Type B pancreatic cell (in vitro differentiated cells): ENCODE results near the gene ATPAF2. TPM values are rescaled to one million over a fixed set of nuclear protein-coding genes. Genes with fewer than 3 reads are reported as not detected.

Experiments
- DNase-seq: peaks from one replicate; pipeline ENCODE4 v3.0.0; 2021; ENCODE audit warnings: mixed read lengths; ENCODE audit not compliant: unreplicated experiment; ENCODE audit errors: extremely low spot score
- H3K27ac Mint-ChIP-seq: 2 replicates; pipeline ENCODE4 v1.8.0; 2021; ENCODE audit warnings: mild to moderate bottlenecking, mixed read lengths
- H3K27me3 Mint-ChIP-seq: 2 replicates; pipeline ENCODE4 v1.8.0; 2021; ENCODE audit warnings: mixed read lengths
- H3K36me3 Mint-ChIP-seq: 2 replicates; pipeline ENCODE4 v1.8.0; 2021; ENCODE audit warnings: mixed read lengths
- H3K4me1 Mint-ChIP-seq: one replicate; pipeline ENCODE4 v1.8.0; 2021; ENCODE audit warnings: mixed read lengths; ENCODE audit not compliant: unreplicated experiment
- H3K4me3 Mint-ChIP-seq: 2 replicates; pipeline ENCODE4 v1.8.0; 2021; ENCODE audit warnings: mild to moderate bottlenecking, mixed read lengths
- H3K9me3 Mint-ChIP-seq: 2 replicates; pipeline ENCODE4 v1.8.0; 2021; ENCODE audit warnings: mixed read lengths
- CTCF ChIP-seq: fragments of 200-600 bp; sonication (generic); conservative IDR thresholded peaks from 2 replicates; pipeline ENCODE4 v1.5.0; 2021; ENCODE audit warnings: antibody characterized with exemption, mild to moderate bottlenecking
- total RNA-seq: library from RNA; stranded (reverse); gene quantifications from 2 replicates; pipeline ENCODE4 v1.2.1, GENCODE V29; 2021; ENCODE audit warnings: low replicate concordance

ATPAF2 gene
- total RNA-seq, 1 donor from 2014 or later, result 28.9 TPM

DNA sequence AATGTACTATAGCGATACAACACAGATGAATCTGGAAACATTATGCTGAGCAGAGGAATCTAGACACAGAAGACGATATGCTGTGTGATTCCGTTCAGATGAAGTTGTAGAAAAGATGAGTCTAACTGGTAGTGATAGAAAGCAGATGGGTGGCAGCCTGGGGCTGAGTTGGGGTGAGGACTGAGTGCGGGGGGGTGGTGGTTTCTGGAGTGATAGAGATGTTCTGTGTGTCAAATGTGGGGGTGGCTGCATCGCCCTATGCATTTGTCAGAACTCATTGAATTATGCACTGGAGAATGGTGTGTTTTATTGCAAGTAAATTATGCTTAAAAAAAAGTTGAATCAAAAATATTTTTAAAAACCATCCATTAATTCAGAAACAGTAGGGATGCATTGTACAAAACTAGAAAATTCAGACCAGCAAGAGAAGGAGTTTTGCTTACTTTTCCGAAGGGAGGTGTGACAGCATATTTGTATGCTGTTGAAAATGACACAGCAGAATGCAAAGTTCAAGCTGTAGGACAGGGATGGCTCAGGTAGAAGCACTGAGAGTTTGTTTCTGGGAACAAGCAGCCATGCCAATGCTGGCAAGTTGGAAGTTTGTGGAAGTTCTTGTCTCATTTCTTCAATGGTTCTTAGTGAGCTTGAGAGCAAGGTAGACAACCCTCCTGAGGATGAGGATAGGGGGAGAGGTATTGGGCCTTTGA lies 35.8 kb upstream of the ATPAF2 start:
- H3K36me3 Mint-ChIP-seq, result no peaks in the 10 kb centered on the region
- H3K27ac Mint-ChIP-seq, result no peak overlapping the region
- peaks cover 4% of the 10 kb centered on the region for H3K4me1 Mint-ChIP-seq
- H3K9me3 Mint-ChIP-seq, result no peaks in the 10 kb centered on the region
- DNase-seq, result no peak
- TF ChIP-seq CTCF, result no peak
- peaks cover 5% of the 10 kb centered on the region for H3K27me3 Mint-ChIP-seq
- H3K4me3 Mint-ChIP-seq, result no peak overlapping the region

DNA sequence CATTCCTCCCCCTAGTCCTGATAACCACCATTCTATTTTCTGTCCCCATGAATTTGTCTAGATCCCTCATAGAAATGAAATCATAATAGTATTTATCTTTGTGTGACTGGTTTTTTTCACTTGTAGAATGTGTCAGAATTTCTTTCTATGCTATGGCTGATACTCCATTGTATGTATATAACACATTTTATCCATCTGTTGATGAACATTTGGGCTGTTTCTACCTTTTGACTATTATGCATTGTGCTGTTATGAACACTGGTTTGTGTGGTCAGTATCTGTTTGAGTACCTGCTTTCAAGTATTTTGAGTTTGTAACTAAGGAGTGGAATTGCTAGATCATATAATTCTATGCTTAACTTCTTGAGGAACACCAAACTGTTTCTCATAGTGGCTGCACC lies 32.8 kb upstream of the ATPAF2 start:
- no peak overlapping the region for H3K4me3 Mint-ChIP-seq
- H3K4me1 Mint-ChIP-seq, result peaks cover 4% of the 10 kb centered on the region
- TF ChIP-seq CTCF, result no peak
- no peak for DNase-seq
- H3K9me3 Mint-ChIP-seq, result no peaks in the 10 kb centered on the region
- H3K27me3 Mint-ChIP-seq, result peaks cover 5% of the 10 kb centered on the region
- H3K27ac Mint-ChIP-seq, result no peak overlapping the region
- H3K36me3 Mint-ChIP-seq, result no peaks in the 10 kb centered on the region

GRCh38 chr17:18070861-18071340 lies 31.9 kb upstream of the ATPAF2 start:
- no peak overlapping the region for H3K4me3 Mint-ChIP-seq

GRCh38 chr17:18069101-18069500 lies 30.1 kb upstream of the ATPAF2 start:
- DNase-seq, result no peak
- H3K36me3 Mint-ChIP-seq, result peaks cover 5% of the 10 kb centered on the region
- H3K9me3 Mint-ChIP-seq, result no peaks in the 10 kb centered on the region
- no peak overlapping the region for H3K27ac Mint-ChIP-seq
- TF ChIP-seq CTCF, result no peak
- H3K4me3 Mint-ChIP-seq, result no peak overlapping the region
- peaks cover 4% of the 10 kb centered on the region for H3K4me1 Mint-ChIP-seq
- no peaks in the 10 kb centered on the region for H3K27me3 Mint-ChIP-seq

More at GRCh38 chr17:18070861-18071340, 31.9 kb upstream of the ATPAF2 start:
- DNase-seq, result no peak
- Mint-ChIP-seq H3K4me1 (peaks cover 4% of the 10 kb centered on the region), H3K27me3 (peaks cover 5% of the 10 kb centered on the region), H3K36me3 (no peaks in the 10 kb centered on the region), H3K27ac (no peak overlapping the region), H3K9me3 (no peaks in the 10 kb centered on the region)
- no peak for TF ChIP-seq CTCF

DNA sequence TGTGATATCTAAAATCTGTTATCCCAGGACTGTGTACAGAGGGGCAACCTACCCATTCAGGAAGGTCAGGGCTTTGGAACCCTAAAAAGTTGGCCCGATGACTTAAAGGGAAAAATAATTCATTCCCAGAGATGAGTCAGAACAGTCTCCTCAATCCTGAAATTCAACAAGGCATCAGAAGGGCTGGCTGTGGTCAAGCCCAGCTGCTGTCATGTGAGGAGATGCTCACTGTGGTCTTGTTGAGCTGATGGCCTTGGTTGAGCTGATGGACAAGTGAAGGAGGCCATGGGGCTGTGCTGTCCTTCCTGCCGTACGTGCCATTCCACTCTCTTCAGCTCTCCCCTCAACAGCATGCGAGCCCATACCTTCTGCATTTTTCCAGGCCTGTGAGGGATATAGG lies 27.9 kb upstream of the ATPAF2 start:
- no peak overlapping the region for H3K27ac Mint-ChIP-seq
- H3K4me1 Mint-ChIP-seq, result peaks cover 4% of the 10 kb centered on the region
- no peak overlapping the region for H3K4me3 Mint-ChIP-seq
- H3K9me3 Mint-ChIP-seq, result no peaks in the 10 kb centered on the region
- TF ChIP-seq CTCF, result no peak
- no peak for DNase-seq
- H3K36me3 Mint-ChIP-seq, result peaks cover 6% of the 10 kb centered on the region
- no peaks in the 10 kb centered on the region for H3K27me3 Mint-ChIP-seq
